PC-9 (cell line): ENCODE data around the gene MKNK2. TPM values are rescaled to one million over a fixed set of nuclear protein-coding genes. Genes with fewer than 3 reads are reported as not detected.

ENCODE experiments used
- BruUV-seq: library from RNA; stranded (reverse); fragments of 400-500 nt; replicated peaks from 2 replicates; lab custom pipeline; 2021; lab: Mats Ljungman, UMichigan
- CTCF ChIA-PET: fragments of 300-600 bp; sonication (Branson Sonifier 250); formaldehyde crosslinking; loops from one replicate; lab custom pipeline; 2022; ENCODE audit warnings: antibody characterized with exemption; lab: Charles Lee
- POLR2A ChIA-PET: fragments of 300-600 bp; sonication (Branson Sonifier 250); formaldehyde crosslinking; loops from one replicate; lab custom pipeline; 2022; ENCODE audit warnings: antibody characterized with exemption; ENCODE audit not compliant: unreplicated experiment; lab: Charles Lee
- DNase-seq, 2 experiments: peaks; one replicate each; pipeline versions ENCODE4 v3.0.0 to v3.0.0-alpha.2; 2015 to 2022; ENCODE audit warnings: mixed read lengths in 1 of 2
- H2AFZ ChIP-seq: fragments of 200-600 bp; sonication (generic); 2 replicates; pipeline ENCODE4 v1.8.1; 2017; ENCODE audit warnings: antibody characterized with exemption
- H3F3A ChIP-seq: fragments of 200-600 bp; sonication (generic); 2 replicates; pipeline ENCODE4 v1.8.1; 2017; ENCODE audit warnings: antibody characterized with exemption, mild to moderate bottlenecking, low read depth; ENCODE audit not compliant: insufficient read depth
- H3K27ac ChIP-seq: fragments of 200-600 bp; sonication (generic); 2 replicates; pipeline ENCODE4 v1.6.1; 2016; ENCODE audit warnings: mixed run types
- H3K27me3 ChIP-seq: fragments of 200-600 bp; sonication (generic); 2 replicates; pipeline ENCODE4 v1.6.1; 2016; ENCODE audit warnings: low read depth, mixed run types; ENCODE audit not compliant: insufficient read depth
- H3K36me3 ChIP-seq: fragments of 200-600 bp; sonication (generic); 2 replicates; pipeline ENCODE4 v1.6.1; 2016; ENCODE audit warnings: low read depth, mixed run types
- H3K4me1 ChIP-seq: fragments of 200-600 bp; sonication (generic); replicated peaks from 2 replicates; pipeline ENCODE4 v1.6.1; 2016; ENCODE audit warnings: mixed run types; ENCODE audit not compliant: insufficient read depth
- H3K4me2 ChIP-seq: fragments of 200-600 bp; sonication (generic); 2 replicates; pipeline ENCODE4 v1.6.1; 2017; ENCODE audit warnings: mixed run types
- H3K4me3 ChIP-seq: fragments of 200-600 bp; sonication (generic); 2 replicates; pipeline ENCODE4 v1.6.1; 2016; ENCODE audit warnings: mixed run types
- H3K79me2 ChIP-seq: fragments of 200-600 bp; sonication (generic); 2 replicates; pipeline ENCODE4 v1.6.1; 2017; ENCODE audit warnings: low read depth, mixed run types
- H3K9me2 ChIP-seq: fragments of 200-600 bp; sonication (generic); 2 replicates; pipeline ENCODE4 v1.8.1; 2017; ENCODE audit warnings: mild to moderate bottlenecking; ENCODE audit not compliant: insufficient read depth
- H3K9me3 ChIP-seq: fragments of 200-600 bp; sonication (generic); 2 replicates; pipeline ENCODE4 v1.8.1; 2016; ENCODE audit warnings: low read depth; ENCODE audit not compliant: insufficient read depth
- H4K20me1 ChIP-seq: fragments of 200-600 bp; sonication (generic); 2 replicates; pipeline ENCODE4 v1.8.1; 2017; ENCODE audit not compliant: insufficient read depth
- EZH2 ChIP-seq: fragments of 200-600 bp; sonication (generic); IDR thresholded peaks from 2 replicates; pipeline ENCODE4 v1.8.0; 2017; ENCODE audit warnings: antibody characterized with exemption, low read depth
- intact Hi-C: fragments of 100-400 bp; cut with micrococcal nuclease; formaldehyde crosslinking; loops from one replicate; pipeline ENCODE4 v1.10.0; 2022; ENCODE audit not compliant: unreplicated experiment
- total RNA-seq: library from RNA; stranded (reverse); gene quantifications from 2 replicates; pipeline ENCODE4 v1.2.3, GENCODE V29; 2021
- TF ChIP-seq, protein P1 (sequence below): fragments of 200-600 bp; sonication (generic); conservative IDR thresholded peaks from 2 replicates; pipeline ENCODE4 v1.6.1; 2017; ENCODE audit warnings: mixed run types, antibody characterized with exemption, mild to moderate bottlenecking, moderate library complexity

Gene MKNK2
- total RNA-seq, 1 experiment from 2014 or later, result 132 TPM

DNA sequence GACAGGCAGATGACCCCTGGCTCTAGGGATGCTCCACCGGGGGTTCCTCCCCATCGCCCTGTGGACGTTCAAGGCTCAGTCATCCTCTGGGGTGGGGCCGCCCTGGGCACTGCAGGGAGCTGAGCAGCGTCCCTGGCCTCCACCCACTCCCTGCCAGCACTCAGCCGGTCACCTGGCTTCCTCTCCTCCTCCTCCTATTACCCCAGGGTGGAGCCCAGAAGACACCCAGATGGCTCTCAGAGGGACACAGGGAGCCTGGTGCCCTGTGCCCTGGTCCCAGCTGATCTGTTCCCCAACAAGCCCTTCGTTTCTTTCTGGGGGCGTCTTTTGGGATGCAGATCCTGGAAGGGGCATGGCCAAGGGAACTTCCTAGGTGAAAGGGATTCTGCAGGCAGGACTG is 3.7 kb upstream of the MKNK2 start:
- H3K36me3 ChIP-seq, result no peaks in the 10 kb centered on the region
- H3K27me3 ChIP-seq, result no peaks in the 10 kb centered on the region
- H3K79me2 ChIP-seq, result peaks cover 9% of the 10 kb centered on the region
- no peaks in the 10 kb centered on the region; the same call in 1 of the 2 replicates for H4K20me1 ChIP-seq
- intact Hi-C loops, result no loop called here
- H3F3A ChIP-seq, result peaks cover 7% of the 10 kb centered on the region; the same call in 1 of the 2 replicates
- H3K4me2 ChIP-seq, result no peak overlapping the region
- H3K4me1 ChIP-seq, result peaks cover 34% of the 10 kb centered on the region
- no peak overlapping the region for H2AFZ ChIP-seq
- ChIA-PET CTCF (no interaction called here), POLR2A (interaction anchor here (0.6 kb wide), 1 partner anchor 206 kb away, joined by 13 read pairs; no protein-coding TSS in a partner anchor)
- BruUV-seq, result no TSS peak
- no peak overlapping the region for H3K4me3 ChIP-seq
- DNase-seq, result peak in 1 of 2 experiments; percentile 50
- no peaks in the 10 kb centered on the region for H3K9me2 ChIP-seq
- H3K27ac ChIP-seq, result no peak overlapping the region
- no peak for TF ChIP-seq EZH2
- TF ChIP-seq, protein P1, sequence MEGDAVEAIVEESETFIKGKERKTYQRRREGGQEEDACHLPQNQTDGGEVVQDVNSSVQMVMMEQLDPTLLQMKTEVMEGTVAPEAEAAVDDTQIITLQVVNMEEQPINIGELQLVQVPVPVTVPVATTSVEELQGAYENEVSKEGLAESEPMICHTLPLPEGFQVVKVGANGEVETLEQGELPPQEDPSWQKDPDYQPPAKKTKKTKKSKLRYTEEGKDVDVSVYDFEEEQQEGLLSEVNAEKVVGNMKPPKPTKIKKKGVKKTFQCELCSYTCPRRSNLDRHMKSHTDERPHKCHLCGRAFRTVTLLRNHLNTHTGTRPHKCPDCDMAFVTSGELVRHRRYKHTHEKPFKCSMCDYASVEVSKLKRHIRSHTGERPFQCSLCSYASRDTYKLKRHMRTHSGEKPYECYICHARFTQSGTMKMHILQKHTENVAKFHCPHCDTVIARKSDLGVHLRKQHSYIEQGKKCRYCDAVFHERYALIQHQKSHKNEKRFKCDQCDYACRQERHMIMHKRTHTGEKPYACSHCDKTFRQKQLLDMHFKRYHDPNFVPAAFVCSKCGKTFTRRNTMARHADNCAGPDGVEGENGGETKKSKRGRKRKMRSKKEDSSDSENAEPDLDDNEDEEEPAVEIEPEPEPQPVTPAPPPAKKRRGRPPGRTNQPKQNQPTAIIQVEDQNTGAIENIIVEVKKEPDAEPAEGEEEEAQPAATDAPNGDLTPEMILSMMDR, result no peak
- no peaks in the 10 kb centered on the region for H3K9me3 ChIP-seq

DNA sequence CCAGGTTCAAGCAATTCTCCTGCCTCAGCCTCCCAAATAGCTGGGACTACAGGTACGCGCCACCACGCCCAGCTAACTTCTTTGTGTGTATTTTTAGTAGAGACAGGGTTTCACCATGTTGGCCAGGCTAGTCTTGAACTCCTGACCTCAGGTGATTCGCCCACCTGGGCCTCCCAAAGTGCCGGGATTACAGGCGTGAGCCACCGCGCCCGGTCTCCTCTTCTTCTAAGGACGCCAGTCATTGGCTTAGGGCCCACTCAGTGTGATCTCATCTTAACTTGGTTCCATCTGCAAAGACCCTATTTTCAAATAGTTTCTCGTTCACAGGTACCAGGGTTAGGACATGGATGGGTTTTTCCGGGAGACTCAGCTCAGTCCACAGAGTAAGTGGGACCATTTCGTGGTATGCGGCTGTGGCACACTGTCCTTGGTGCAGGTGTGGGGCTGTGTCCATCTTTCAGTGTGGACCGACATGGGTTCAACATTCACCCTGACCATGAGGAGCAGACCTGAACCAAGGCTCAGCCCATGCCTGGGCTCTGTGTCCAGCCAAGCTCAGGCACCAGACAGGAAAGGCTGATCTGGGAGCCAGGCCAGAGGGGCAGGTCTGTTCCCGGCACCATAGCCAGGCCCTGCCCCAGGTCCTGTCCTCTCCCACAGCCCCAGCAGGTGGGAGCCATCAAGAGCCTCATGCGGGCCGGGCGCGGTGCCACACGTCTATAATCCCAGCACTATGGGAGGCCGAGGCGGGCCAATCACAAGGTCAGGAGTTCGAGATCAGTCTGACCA is 2.8 kb upstream of the MKNK2 start:
- Histone ChIP-seq H3F3A (peaks cover 3% of the 10 kb centered on the region; the same call in 1 of the 2 replicates), H2AFZ (no peak overlapping the region), H3K27me3 (no peaks in the 10 kb centered on the region), H3K36me3 (no peaks in the 10 kb centered on the region), H3K4me3 (no peak overlapping the region), H3K79me2 (peaks cover 19% of the 10 kb centered on the region), H3K4me1 (peaks cover 27% of the 10 kb centered on the region), H4K20me1 (peaks cover 10% of the 10 kb centered on the region), H3K27ac (no peak overlapping the region), H3K4me2 (no peak overlapping the region), H3K9me2 (no peaks in the 10 kb centered on the region), H3K9me3 (no peaks in the 10 kb centered on the region)
- TF ChIP-seq EZH2, result no peak
- TF ChIP-seq, protein P1, result no peak
- no peak for DNase-seq
- BruUV-seq, result no TSS peak
- ChIA-PET POLR2A (interaction anchor here (0.6 kb wide), 1 partner anchor 207 kb away, joined by 13 read pairs; no protein-coding TSS in a partner anchor), CTCF (no interaction called here)
- intact Hi-C loops, result no loop called here

DNA sequence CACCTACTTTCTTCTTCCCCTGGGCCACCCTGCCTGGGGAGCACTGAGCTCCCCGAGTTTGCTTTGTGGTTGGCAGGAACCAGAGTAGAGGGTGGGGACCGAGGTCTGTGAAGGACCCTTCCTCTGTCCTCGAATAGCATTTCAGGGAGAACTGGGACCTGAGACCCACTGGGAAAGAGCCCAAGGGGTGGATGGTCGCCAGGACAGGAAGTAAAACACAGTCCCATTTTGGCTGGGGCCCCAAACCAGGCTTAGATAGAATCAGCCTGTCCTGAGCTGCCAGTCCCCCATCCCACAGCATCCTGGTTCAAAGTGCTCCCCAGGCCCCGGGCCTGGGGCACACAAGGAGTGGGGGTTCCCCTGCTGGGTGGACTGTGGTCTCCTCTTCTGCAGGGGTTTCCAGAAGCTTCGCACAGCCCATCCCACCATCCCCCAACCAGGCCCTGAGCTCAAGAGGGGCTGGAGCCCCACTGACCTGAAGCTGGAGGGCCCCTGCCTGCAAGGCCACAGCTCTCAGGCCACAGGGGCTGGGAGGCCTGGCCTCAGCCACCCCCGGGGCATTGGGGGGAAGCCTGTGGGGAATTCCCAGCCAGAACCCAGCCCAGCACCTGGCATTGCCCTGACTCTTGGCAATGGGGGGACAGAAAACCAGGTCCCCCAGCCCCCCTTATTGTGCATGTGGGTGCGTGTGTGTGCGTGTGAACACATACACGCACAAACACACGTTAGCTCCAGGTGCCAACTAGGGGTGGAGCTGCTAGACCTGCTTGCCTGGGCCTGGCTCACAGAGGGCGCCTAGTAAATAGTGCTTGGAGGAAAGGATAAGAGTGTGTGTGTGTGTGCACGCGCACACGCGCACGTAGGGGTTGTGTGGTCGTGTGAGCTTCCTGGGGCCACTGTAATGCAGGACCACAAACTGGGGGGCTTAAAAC is 995 bp upstream of the MKNK2 start:
- no peaks in the 10 kb centered on the region for H3K9me2 ChIP-seq
- H3K4me2 ChIP-seq, result peak overlapping the region; percentile 76
- H3K79me2 ChIP-seq, result peaks cover 36% of the 10 kb centered on the region
- no TSS peak for BruUV-seq
- H3F3A ChIP-seq, result no peaks in the 10 kb centered on the region
- ChIA-PET POLR2A (interaction anchor here (0.6 kb wide), 1 partner anchor 178 kb away, joined by 4 read pairs; no protein-coding TSS in a partner anchor), CTCF (interaction anchor here (0.6 kb wide), 1 partner anchor 176 kb away, joined by 3 read pairs; no protein-coding TSS in a partner anchor)
- H3K4me3 ChIP-seq, result peak overlapping the region; percentile 50; the same call in 1 of the 2 replicates
- TF ChIP-seq, protein P1, result no peak
- no peak for TF ChIP-seq EZH2
- peaks cover 22% of the 10 kb centered on the region for H3K4me1 ChIP-seq
- no peaks in the 10 kb centered on the region for H3K36me3 ChIP-seq
- H3K27ac ChIP-seq, result no peak overlapping the region; the same call in 1 of the 2 replicates
- no peaks in the 10 kb centered on the region for H3K27me3 ChIP-seq
- intact Hi-C loops, result loop anchor here (2.0 kb wide), 1 partner anchor 23 kb away; no protein-coding TSS in a partner anchor
- H3K9me3 ChIP-seq, result no peaks in the 10 kb centered on the region
- DNase-seq, result no peak
- H4K20me1 ChIP-seq, result peaks cover 27% of the 10 kb centered on the region
- no peak overlapping the region; the same call in 1 of the 2 replicates for H2AFZ ChIP-seq
